HS-5 (cell line): ENCODE results near the gene PCDH9.
"Not testable (repeated sequence)": the region's sequence is repeated elsewhere in the genome, so short reads cannot be mapped to it uniquely, and the experiment has no call there.

Experiments used
- DNase-seq: peaks from one replicate; pipeline ENCODE4 v3.0.0-alpha.2; 2012; ENCODE audit warnings: low read depth

PCDH9 gene

DNA sequence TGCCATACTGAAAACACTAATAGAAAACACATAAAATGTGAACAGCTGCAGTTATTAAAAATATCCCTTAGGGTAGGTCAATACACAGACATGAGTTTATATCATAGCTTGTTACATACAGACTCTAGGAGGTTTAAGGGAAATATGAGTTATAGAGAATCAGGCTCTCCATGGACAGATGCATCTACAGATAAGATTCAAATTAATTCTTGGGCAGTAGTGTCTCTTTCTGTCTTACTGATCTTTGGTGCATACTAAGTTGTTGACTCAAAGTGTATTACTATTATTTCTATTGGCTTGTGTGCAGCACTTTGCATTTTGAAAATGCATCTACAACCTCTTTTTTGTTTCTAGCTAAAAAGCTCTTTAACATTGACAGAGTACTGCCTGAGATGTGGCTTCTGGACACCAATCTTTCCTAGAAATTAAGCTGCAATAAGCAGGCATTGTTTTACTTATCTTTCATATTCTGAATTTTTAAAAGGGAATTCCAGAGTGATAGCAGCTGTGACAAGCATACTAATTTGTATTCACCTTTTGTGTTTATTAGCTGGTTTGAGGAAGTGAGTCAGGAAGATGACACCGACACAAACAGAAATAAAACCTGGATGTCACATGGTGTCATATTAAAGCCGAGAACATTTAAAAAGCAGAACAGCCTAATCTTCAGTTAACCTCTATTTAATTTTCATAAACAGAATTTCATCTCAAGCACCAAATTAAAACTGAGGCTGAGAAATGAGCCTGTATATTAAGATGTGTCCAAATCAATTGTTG lies 399.0 kb downstream of the PCDH9 start:
- DNase-seq = no peak

DNA sequence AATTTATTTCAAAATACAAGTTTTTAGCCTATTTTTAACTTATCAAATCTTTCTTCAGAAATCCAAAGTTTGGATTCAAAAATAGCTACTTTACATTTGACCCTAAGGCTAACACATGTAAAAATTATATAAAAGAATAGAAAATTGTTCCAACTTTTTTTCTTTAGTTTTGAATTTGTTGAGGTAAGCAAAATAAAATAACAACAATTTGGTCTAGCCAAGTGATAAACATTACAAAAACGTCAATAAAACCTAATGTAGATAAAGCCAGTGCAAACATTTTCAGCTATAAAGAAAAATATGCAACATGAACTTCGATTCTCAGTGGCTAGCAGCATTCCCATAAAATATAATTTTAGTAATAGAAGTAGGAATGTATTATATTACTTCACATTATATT lies 400.3 kb downstream of the PCDH9 start:
- no peak for DNase-seq

DNA sequence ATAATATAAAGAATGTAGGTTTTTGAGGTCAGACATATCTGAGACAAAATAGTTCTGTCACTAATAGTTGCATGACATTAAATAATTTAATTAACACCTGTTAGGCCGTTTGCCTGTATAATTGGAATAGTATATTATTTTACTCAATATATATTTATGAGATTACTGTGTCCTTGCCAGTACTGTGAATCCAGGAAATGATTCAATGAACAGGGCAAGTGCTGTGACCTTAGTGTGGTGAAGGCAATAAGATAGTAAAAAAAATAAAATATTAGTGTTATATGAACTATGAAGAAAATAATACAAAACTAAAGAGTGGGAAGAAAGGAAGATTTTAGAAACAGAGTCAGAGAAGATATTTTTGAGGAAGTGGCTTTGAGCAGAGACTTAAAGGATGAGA lies 403.7 kb downstream of the PCDH9 start:
- no peak for DNase-seq

DNA sequence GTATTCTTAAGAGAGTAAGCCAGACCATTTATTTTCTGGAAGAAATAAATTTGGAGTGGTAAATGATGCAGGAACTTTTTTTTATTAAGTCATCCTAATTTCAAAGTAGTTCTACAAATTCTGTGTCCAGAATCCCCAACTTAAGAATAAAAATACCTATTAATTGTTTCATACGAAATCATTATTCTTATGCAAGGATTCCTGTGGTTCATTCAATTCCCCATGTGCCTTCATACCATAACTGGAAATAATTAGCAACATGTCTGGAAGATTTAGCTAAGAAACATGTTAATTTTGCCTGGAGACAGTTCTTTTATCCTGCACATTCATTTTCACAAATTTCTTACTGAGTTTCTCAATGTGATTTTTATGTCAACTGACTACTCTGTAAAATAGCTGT lies 408.6 kb downstream of the PCDH9 start:
- DNase-seq = no peak

DNA sequence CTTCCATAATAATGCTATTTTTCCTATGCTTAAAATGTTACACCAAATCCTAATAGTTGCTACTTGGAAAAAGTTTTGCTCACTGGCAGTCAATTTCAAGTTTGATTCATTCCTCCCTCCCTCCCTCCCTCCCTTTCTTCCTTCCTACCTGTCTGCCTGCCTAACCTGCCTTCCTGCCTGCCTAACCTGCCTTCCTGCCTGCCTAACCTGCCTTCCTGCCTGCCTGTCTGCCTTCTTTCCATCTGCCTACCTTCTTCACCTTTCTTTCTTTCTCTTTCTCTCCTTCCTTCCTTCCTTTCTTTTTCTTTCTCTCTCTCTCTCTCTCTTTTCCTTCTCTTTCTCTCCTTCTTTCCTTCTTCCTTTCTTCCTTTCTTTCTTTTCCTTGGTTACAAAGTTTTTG lies 418.7 kb downstream of the PCDH9 start:
- no peak for DNase-seq

DNA sequence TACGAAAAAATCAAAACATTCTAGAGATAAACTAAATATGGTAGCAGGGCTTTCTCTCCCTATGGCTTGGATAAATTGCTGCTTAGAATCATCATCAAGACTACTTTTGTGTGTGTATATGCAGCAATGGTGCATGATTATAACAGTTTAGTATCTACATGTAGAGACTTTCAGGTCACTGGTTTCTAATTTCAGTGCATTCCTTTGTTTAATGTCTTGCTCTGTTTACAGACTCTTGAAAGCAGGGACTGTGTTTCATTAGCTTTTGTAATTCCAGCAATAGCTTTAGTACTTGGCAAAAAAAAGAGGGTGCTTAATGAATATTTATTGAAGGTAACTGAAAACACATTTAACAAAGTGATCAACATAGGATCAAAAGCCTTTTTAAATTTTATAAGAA lies 420.7 kb downstream of the PCDH9 start:
- no peak for DNase-seq

DNA sequence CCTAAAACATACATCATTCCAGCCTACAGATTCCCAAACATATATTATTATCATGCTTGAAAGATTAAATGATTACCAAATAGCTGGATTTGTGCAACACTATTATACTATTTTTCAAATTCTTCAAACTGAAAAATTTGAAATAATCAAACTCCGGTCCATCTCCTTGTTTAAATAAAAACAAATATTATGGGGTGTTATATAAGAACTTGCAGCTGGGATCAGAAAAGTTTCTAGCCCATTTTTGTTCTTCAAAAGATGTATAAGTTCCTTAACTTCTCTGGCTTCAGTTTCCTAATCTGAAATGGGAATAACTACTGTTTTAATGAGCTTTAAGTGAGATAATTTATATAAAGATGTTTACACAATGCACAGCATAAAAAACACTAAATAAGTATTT lies 422.9 kb downstream of the PCDH9 start:
- no peak for DNase-seq

DNA sequence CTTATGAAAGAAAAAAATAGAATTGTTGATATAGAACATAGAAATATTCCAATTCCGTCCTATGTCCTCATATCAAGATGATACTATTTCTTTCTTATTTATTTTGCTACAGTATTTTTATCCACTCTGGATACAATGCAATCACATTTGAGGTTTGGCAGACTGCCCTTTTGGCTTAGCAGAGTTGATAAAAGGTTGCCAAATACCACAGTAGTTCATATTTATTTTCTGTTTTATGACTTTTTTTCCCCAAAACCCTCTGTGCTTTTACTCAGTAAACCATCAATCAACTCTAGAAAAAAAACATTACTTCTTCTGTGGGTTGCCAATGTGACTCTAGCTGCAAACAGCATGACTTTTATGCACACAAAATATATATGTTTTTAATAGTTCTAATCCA lies 424.5 kb downstream of the PCDH9 start:
- no peak for DNase-seq

DNA sequence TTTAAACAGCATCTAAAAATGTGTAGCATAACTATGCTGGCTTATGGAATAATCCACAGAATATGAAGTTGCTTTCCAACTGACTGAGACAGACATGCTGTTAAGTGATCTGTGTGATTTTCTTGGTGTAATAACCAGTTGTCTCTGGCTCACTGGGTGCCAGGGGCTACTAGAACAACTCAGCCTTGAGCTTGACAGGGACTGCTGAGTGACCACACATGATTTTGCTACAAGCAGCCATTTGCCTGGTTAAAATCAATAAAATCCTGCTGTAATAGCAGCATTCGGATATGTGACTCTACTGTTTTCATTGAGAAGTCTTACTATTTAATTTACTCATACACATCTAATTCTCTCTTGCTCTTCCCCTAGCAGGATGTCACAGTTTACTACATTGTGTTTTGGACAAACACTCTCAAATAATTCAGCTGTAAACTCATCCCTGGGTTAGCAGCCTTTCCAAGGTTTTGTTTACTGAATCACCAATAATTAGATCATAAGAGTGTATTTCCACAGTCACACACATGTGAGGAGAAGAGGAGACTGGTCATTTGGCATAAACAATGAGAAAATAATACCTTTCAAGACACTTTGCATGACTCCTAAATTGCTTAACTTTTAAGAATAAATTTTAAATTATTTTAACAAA lies 426.2 kb downstream of the PCDH9 start:
- DNase-seq = no peak

DNA sequence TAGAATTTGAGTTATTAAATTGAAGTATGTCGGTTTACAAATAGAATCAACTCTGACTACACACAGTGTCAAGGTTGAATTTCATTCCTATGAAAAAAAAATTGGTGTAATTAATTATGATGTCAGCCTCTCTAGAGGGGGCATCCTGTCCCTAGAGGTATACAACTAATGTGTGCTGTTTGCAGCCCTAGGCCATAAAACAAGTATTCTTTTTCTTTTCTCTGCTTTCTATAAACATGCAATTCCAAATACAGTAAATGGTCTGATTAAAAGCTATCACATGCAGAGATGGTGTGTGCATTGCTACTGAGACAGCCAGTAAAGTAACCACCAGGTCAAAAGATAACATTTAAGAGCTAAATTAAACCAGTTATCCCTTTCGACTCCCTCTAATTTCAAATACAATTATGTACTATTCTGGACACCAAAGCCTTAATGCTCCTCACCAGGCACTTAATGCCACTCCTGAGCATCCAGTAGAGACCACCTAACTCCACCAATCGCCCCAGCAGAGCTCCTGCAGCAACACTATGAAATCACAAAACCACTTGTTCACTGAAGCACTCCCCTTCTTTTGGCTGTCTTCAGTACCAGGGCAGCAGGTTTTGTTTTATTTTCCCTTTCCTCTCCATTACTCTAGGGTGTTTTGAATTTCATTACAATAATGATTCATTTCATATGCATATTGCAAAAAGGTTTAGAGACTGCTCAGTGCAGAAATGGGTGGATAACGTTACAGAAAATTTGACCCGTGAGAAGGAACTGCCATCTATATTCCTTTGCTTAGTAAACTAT lies 426.9 kb downstream of the PCDH9 start:
- DNase-seq = no peak

DNA sequence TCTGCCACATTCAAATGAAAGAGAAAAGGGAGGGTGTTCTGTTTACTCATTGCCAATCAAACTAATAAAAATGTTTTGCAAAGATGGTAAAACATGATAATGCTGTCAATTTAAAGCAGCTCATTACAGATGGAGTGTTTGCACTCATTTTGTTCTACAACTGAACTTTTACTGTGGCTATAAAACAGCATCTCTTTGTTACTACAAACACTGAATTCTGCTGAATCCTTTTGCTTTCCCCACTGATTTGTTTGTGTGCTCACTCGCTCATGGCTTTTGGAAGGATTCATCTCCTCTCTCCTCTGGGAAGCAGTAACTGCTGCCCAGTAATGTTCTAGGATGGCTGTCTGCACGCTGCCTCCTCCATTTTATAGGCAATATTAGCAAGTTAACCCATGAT lies 434.5 kb downstream of the PCDH9 start:
- no peak for DNase-seq

DNA sequence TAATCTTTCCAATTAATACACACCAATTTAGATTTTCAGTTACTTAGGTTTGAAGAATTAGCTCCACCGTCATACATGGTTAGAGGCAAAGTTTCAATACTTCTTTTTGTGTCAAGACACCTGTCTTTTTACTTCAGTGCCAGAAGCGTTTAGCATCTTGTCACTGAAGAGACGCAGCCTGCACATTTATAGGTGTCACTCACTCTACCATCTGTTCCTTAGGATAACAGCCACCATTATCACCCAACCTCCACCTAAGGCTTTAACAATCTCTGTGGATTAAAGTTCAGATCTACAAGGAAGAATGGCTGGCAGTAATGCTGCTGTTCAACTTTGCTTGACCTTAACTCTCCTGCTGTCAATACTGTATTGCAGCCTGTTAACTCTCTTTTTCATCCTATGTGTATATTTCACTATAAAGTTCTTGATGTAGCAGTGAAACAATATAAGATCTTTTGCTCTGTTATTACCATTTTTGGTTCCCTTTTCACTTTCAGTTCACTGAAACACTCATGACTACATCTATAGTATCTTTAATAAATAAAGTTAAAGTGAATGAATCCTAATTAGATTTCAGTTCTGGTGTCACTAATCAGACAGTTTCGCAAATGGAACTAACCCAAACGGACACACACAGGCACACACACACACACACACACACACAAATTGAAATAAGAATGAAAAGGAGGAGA lies 435.6 kb downstream of the PCDH9 start:
- no peak for DNase-seq

DNA sequence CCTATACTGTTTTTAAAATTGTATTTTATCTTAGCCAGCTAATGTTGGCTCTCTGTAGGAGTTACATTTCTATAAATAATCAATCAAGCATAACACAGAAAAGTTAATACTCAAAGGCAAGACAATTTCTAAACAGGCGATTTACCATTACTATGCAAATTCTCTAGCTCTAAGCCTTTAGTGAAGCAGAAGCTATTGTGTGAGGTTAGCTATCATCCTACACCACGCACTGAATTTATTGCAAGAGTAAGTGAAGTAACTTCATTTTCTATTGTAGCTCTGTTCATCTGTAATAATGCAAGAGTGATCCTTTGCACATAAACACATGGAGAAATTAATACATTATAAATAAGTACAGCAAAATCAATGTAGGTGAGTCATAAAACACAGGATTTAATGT lies 439.3 kb downstream of the PCDH9 start:
- no peak for DNase-seq

DNA sequence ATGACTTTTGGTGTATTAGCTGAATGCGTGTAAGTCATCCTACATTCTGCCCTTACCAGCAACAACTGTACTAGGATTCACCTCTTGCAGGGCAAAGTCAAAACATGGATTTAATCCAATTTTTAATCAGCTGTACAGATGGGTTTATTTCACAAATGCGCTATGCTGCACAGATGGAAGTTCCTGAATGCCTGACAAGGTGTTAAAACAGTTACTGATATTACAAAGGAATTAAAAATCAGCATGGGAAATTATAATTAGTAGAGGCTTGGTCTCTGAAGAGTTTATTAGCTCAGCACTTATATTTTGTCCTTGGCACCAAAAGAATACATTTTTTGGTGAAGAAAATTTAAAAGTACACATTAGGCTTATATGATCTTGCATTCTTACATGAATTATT lies 448.9 kb downstream of the PCDH9 start:
- DNase-seq = no peak

DNA sequence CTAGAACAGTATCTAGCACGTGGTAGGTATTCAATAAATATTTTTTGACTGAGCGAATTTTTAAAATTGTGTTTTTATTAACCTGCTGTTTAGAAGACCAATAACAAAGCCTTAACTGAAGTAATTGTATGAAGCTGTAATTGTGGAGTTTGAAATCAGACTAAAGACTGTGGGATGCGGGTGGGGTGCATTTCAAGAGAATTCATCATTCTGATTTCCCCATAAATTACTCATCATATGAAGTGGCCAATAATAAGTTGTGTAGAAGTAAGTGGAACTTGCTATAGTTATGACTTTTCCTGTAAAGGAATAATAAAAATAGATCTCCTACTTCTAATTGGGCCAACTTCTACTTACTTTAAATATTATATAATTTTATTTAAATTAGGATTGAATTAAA lies 449.3 kb downstream of the PCDH9 start:
- peak; percentile 18 for DNase-seq

DNA sequence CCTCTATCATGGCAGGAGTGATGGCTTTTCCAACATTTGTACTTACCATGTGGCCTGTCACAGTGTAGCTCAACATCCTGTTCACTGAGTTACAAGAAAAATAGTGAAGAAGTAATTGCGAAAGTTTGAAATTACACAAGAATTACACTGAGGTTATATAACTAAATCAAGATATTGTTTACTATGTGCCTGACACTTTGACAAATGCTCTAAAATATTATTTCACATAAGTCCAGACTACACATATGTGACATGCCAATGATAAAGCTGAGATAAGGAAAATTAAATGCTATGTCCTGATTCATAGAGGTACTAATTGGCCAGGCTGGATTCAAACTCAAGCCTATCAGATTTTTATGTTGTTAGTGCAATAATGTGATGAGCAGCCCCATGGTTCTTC lies 451.7 kb downstream of the PCDH9 start:
- DNase-seq = no peak

DNA sequence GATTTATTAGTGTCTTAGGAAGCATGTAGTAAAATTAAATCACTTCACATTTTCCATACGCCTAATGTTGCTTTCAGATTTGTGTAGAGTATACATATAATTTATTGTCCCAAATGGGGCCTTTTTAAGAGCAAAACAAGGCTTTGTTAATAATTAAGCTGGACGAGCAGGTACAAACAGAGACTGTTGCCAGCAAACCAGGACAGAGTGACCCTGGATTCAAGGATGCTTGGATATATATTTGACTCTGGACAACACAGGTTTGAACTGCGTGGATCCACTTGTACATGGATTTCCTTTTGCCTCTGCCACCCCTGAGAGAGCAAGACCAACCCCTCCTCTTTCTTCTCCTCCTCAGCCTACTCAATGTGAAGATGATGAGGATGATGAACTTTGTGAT lies 454.9 kb downstream of the PCDH9 start:
- DNase-seq = no peak

DNA sequence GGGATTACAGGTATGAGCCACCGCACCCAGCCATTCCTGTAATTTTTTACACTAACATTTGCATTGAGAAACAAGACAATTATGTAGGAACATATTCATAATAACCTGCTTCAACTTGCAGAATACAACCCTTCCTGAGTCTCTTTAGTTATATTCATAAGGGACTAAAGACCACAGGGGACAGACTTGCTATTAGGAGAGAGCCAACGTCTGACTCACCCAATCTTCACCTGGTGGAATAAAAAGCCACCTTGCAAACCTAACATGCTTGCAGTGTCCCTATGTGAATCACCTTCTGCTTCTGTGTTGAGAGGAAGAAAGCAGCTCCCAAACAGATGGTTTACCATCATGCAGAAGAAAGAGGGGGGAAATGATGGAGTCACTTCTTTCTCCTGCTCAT lies 456.1 kb downstream of the PCDH9 start:
- DNase-seq = no peak

DNA sequence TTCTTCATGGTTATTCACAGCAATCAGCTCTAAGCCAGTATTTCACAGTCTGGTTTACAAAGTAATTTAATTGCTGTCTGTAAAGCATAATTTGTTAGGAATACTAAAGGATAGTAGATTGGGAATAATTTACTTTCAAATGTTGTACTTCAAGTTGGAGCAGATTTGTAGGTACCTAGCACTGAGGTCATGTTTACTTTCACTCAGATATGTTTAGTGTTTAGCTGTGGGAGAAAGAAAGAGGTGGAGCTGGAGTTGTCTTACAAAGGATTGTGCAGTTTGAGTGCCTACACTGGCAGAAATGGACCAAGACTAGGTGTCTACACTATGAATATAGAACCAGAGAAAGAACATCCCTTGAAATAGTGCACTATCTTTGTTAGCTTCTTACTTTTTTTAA lies 464.6 kb downstream of the PCDH9 start:
- DNase-seq = no peak

DNA sequence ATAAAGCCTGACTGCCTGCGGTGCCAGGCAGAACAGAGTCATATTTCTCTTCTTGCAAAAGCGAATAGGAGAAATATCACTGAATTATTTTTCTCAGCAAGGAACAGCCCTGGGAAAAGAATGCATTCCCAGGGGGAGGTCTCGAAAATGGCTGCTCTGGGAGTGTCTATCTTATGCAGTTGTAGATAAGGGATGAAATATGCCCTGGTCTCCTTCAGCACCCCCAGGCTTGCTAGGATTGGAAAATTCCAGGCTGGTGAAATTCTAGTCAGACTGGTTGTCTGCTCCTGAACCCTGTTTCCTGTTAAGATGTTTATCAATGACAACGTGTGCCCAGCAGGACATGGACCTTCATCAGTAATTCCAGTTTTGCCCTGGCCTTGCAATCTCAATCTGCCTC lies 469.5 kb downstream of the PCDH9 start:
- DNase-seq = not testable (repeated sequence)

DNA sequence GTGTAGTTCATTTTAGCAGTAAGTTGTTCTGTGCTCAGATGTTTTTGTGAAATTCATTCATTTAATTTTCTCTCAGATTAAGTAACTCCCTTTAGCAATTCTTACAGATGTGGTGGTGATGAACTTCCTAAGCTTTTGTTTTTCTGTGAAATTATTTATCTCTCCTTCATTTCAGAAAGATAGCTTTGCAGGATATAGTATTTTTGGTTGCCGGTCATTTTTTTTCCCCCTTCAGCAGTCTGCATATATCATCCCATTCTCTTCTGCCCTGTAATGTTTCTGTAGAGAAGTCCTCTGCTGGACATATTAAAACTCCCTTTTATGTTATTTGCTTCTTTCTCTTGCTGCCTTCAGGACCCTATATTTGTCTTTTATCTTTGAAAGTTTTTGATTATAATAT lies 470.2 kb downstream of the PCDH9 start:
- no peak for DNase-seq

DNA sequence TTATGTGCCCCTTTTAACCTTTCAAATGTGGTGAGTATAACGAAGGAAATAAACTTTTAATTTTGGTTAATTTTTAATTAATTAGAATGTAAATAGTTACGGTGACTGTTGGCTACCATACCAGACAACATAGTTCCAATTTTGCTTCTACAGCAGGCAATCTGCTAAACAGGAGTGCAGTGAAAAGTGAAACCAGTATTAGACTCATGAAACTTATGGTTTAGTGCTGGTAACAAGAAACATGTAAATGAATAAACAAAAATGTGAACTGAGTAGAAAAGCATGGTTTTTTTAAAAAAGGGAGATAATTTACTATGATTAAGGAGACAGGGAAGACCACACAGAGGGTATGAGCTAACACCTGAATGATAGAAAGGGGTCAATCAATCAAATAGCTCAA lies 478.4 kb downstream of the PCDH9 start:
- DNase-seq = no peak

DNA sequence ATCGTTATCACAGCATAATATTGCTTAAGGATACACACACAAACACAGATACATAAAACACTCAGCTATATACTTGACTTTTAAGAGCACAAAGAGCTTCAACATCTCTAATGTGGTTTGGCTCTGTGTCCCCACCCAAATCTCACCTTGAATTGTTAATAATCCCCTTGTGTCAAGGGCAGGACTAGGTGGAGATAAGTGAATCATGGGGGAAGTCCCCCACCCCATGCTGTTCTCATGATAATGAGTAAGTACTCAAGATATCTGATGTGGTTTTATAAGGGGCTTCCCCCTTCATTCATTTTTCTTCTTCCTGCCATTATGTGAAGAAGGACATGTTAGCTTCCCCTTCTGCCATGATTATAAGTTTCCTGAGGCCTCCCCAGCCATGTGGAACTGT lies 481.4 kb downstream of the PCDH9 start:
- DNase-seq = no peak
